Panc1 (cell line): ENCODE data around the gene POC5. TPM values are rescaled to one million over a fixed set of nuclear protein-coding genes. Genes with fewer than 3 reads are reported as not detected.

ENCODE experiments used
- ATAC-seq: fragments of 200-7000 bp; cut with Tn5 transposase; 2 replicates; pipeline ENCODE4 v1.9.1; 2020; ENCODE audit warnings: mild to moderate bottlenecking, moderate library complexity
- BruUV-seq: library from RNA; stranded (reverse); fragments of 400-500 nt; replicated peaks from 2 replicates; lab custom pipeline; 2021; lab: Mats Ljungman, UMichigan
- CTCF ChIA-PET: fragments of 300-600 bp; sonication (Branson Sonifier 250); formaldehyde crosslinking; loops from one replicate; lab custom pipeline; 2022; ENCODE audit warnings: antibody characterized with exemption; lab: Charles Lee
- POLR2A ChIA-PET: fragments of 300-600 bp; sonication (Branson Sonifier 250); formaldehyde crosslinking; loops from one replicate; lab custom pipeline; 2022; ENCODE audit warnings: antibody characterized with exemption; lab: Charles Lee
- DNase-seq: peaks from one replicate; pipeline ENCODE4 v3.0.0-alpha.2; 2010; ENCODE audit warnings: low read depth, low spot score
- H3K27ac ChIP-seq: 2 replicates; pipeline ENCODE4 v1.5.1; 2011; ENCODE audit warnings: mild to moderate bottlenecking, low read length, inconsistent platforms
- H3K27me3 ChIP-seq: fragments of 200-500 bp; sonication (Bioruptor generic); 2 replicates; pipeline ENCODE4 v1.6.0; 2014; ENCODE audit warnings: low read length, inconsistent platforms; ENCODE audit not compliant: control insufficient read depth, insufficient read depth
- H3K36me3 ChIP-seq: fragments of 200-500 bp; sonication (Bioruptor generic); 2 replicates; pipeline ENCODE4 v1.5.1; 2014; ENCODE audit warnings: inconsistent platforms, mild to moderate bottlenecking, low read length, moderate library complexity; ENCODE audit not compliant: control insufficient read depth, insufficient read depth
- H3K4me1 ChIP-seq: 2 replicates; pipeline ENCODE4 v1.5.1; 2011; ENCODE audit warnings: inconsistent platforms, mild to moderate bottlenecking, low read length, moderate library complexity; ENCODE audit not compliant: control insufficient read depth, insufficient read depth
- H3K4me3 ChIP-seq, 2 experiments: 2 replicates each; pipeline ENCODE4 v1.5.1; 2011 to 2012; ENCODE audit warnings: low read depth in 2 of 2, low read length in 2 of 2, mild to moderate bottlenecking in 2 of 2, inconsistent platforms in 1 of 2, moderate library complexity in 1 of 2
- H3K9me3 ChIP-seq: fragments of 200-500 bp; sonication (Bioruptor generic); 2 replicates; pipeline ENCODE4 v1.5.1; 2014; ENCODE audit warnings: low read depth, mild to moderate bottlenecking, inconsistent platforms, low read length, moderate library complexity; ENCODE audit not compliant: control insufficient read depth, insufficient read depth
- POLR2AphosphoS5 ChIP-seq: IDR thresholded peaks from 2 replicates; pipeline ENCODE4 v1.6.1; 2012; ENCODE audit warnings: mild to moderate bottlenecking, low read depth, low read length, moderate library complexity
- SIN3A ChIP-seq: IDR thresholded peaks from 2 replicates; pipeline ENCODE4 v1.6.1; 2012; ENCODE audit warnings: low read depth, mild to moderate bottlenecking, low read length, moderate library complexity, borderline replicate concordance; ENCODE audit not compliant: insufficient read depth
- TCF7L2 ChIP-seq: IDR thresholded peaks from 2 replicates; pipeline ENCODE4 v1.6.1; 2011; ENCODE audit warnings: mild to moderate bottlenecking, low read depth, low read length, inconsistent platforms
- in situ Hi-C: cut with HindIII; loops from 2 replicates; pipeline ENCODE4 v1.10.0; 2016; ENCODE audit warnings: low sequenced_read_pairs, low pct_unique_long_range_greater_than_20kb
- intact Hi-C: fragments of 100-400 bp; cut with micrococcal nuclease; formaldehyde crosslinking; loops from one replicate; pipeline ENCODE4 v1.10.0; 2022; ENCODE audit not compliant: unreplicated experiment
- total RNA-seq: library from RNA; stranded (reverse); gene quantifications from one replicate; pipeline ENCODE4 v1.2.1, GENCODE V29; 2021; ENCODE audit not compliant: unreplicated experiment
- TF ChIP-seq, protein P1 (sequence below), 2 experiments: IDR thresholded peaks; 2 replicates each; pipeline ENCODE4 v1.6.1; 2011 to 2012; ENCODE audit warnings: low read depth in 2 of 2, control low read depth in 1 of 2, low read length in 1 of 2, mild to moderate bottlenecking in 1 of 2, moderate library complexity in 1 of 2; ENCODE audit not compliant: insufficient read depth in 1 of 2
- TF ChIP-seq, protein P2 (sequence below): fragments of 450-650 bp; IDR thresholded peaks from 2 replicates; pipeline ENCODE4 v1.5.1; 2017; ENCODE audit warnings: mild to moderate bottlenecking

POC5 gene
- total RNA-seq, 1 experiment from 2014 or later: 19.7 TPM

DNA sequence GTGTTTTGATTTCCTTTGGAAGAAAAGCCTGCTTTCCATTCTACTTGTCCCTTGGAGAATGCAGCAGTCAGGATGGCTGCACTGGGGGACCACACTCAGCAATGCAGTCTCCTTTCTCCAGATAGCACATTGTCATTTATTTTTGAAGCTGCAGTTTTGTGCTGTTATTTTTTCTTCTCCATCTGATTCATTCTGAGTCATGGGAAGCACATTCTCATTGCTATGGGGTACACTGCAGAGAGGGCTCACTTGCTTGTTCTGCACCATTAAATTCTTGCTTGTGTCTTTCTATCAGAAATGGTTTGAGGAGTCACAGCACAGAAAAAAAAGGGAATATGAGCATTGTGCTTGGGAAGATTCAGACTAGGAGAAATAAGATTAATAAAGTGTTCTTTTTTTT is 39.7 kb upstream of the POC5 start:
- intact Hi-C loops: no loop called here

DNA sequence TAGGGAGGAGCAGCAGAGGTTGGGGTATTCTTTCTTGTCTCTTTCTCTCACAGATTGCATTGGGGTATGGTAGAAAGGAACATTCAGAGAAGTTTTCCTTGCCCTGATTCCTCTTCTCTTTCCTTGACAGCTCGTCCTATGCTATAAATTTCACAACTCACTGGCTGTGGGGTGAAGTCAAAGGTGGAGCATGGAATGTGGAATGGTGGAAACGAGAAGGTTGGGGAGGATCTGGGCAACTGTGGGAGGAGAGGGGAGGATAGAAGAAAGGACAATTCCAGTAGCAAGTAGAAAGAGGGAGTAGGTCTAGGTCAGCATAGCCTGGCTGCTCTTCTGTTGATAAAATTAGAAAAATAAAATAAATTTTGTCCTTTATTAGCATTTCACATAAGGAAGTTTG is 39.0 kb upstream of the POC5 start:
- DNase-seq: no peak
- Histone ChIP-seq H3K36me3 (no peaks in the 10 kb centered on the region), H3K27ac (no peak overlapping the region), H3K4me3 (no peak overlapping the region), H3K9me3 (no peaks in the 10 kb centered on the region), H3K27me3 (peaks cover 8% of the 10 kb centered on the region), H3K4me1 (no peaks in the 10 kb centered on the region)
- in situ Hi-C loops (no loop called here), intact Hi-C loops (no loop called here)
- ATAC-seq: no peak
- BruUV-seq: no TSS peak
- POLR2A ChIA-PET: no interaction called here
- TF ChIP-seq TCF7L2: no peak
- TF ChIP-seq, protein P1, sequence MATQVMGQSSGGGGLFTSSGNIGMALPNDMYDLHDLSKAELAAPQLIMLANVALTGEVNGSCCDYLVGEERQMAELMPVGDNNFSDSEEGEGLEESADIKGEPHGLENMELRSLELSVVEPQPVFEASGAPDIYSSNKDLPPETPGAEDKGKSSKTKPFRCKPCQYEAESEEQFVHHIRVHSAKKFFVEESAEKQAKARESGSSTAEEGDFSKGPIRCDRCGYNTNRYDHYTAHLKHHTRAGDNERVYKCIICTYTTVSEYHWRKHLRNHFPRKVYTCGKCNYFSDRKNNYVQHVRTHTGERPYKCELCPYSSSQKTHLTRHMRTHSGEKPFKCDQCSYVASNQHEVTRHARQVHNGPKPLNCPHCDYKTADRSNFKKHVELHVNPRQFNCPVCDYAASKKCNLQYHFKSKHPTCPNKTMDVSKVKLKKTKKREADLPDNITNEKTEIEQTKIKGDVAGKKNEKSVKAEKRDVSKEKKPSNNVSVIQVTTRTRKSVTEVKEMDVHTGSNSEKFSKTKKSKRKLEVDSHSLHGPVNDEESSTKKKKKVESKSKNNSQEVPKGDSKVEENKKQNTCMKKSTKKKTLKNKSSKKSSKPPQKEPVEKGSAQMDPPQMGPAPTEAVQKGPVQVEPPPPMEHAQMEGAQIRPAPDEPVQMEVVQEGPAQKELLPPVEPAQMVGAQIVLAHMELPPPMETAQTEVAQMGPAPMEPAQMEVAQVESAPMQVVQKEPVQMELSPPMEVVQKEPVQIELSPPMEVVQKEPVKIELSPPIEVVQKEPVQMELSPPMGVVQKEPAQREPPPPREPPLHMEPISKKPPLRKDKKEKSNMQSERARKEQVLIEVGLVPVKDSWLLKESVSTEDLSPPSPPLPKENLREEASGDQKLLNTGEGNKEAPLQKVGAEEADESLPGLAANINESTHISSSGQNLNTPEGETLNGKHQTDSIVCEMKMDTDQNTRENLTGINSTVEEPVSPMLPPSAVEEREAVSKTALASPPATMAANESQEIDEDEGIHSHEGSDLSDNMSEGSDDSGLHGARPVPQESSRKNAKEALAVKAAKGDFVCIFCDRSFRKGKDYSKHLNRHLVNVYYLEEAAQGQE (IDR thresholded peaks at IDR 0.05; ENCODE audit: insufficient read depth in 1 of 2, low read depth in 2 of 2, low read length in 1 of 2): no peak
- no peak for TF ChIP-seq SIN3A
- no peak for TF ChIP-seq POLR2AphosphoS5
- TF ChIP-seq, protein P2, sequence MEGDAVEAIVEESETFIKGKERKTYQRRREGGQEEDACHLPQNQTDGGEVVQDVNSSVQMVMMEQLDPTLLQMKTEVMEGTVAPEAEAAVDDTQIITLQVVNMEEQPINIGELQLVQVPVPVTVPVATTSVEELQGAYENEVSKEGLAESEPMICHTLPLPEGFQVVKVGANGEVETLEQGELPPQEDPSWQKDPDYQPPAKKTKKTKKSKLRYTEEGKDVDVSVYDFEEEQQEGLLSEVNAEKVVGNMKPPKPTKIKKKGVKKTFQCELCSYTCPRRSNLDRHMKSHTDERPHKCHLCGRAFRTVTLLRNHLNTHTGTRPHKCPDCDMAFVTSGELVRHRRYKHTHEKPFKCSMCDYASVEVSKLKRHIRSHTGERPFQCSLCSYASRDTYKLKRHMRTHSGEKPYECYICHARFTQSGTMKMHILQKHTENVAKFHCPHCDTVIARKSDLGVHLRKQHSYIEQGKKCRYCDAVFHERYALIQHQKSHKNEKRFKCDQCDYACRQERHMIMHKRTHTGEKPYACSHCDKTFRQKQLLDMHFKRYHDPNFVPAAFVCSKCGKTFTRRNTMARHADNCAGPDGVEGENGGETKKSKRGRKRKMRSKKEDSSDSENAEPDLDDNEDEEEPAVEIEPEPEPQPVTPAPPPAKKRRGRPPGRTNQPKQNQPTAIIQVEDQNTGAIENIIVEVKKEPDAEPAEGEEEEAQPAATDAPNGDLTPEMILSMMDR: no peak
- CTCF ChIA-PET: no interaction called here

More for the DNA sequence above, 39.7 kb upstream of the POC5 start:
- ATAC-seq (no peak), DNase-seq (no peak)
- Histone ChIP-seq H3K4me1 (no peaks in the 10 kb centered on the region), H3K36me3 (no peaks in the 10 kb centered on the region), H3K27ac (no peak overlapping the region), H3K9me3 (no peaks in the 10 kb centered on the region), H3K27me3 (peaks cover 8% of the 10 kb centered on the region), H3K4me3 (no peak overlapping the region)
- CTCF ChIA-PET: no interaction called here
- TF ChIP-seq POLR2AphosphoS5 (no peak), SIN3A (no peak), TCF7L2 (no peak)
- TF ChIP-seq, protein P2: no peak
- TF ChIP-seq, protein P1 (IDR thresholded peaks at IDR 0.05; ENCODE audit: insufficient read depth in 1 of 2, low read depth in 2 of 2, low read length in 1 of 2): no peak
- POLR2A ChIA-PET: no interaction called here
- in situ Hi-C loops: no loop called here
- no TSS peak for BruUV-seq
